ENCODE measurements around the gene ZBTB32.

Gene ZBTB32

DNA sequence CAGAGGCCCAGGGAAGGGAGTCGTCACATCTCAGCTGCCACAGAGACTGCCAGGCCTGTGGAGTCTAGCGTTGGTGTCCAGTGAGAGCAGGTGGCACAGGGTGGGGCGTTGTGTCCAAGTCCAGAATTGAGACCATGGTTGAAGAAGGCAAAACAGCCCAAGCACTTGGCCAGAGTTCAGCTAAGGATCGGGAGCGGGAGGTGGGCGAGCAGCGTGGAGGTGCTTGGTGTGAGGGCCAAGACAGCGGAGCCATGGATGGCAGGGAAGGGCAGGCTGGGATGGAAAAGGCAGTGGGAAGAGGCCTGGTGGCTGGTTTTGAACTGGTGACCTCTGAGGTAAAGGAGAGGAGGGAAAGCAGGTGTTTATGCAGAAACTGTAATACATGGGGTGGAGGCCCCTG, 29.9 kb downstream of the ZBTB32 start:
- H3K14ac ChIP-seq (ENCODE audit: low read length in 2 of 2) = no peak overlapping the region
- no peak overlapping the region for H3K18ac ChIP-seq (ENCODE audit: low read depth in 1 of 2, low read length in 2 of 2)
- H3K23ac ChIP-seq (ENCODE audit: low read length in 2 of 2) = no peak overlapping the region
- H3K9ac ChIP-seq (ENCODE audit: low read length) = peak overlapping the region; percentile 33
- H3K4me2 ChIP-seq (ENCODE audit: low read length, poor library complexity, severe bottlenecking) = no peak overlapping the region
- no peak overlapping the region for H4K91ac ChIP-seq (ENCODE audit: low read length)
- no peak overlapping the region for H3K27ac ChIP-seq (ENCODE audit: low read length, poor library complexity, severe bottlenecking)
- peaks cover 54% of the 10 kb centered on the region for H3K79me1 ChIP-seq (replicated peaks; ENCODE audit: low read length, poor library complexity, severe bottlenecking)
- H2BK120ac ChIP-seq (ENCODE audit: low read depth, low read length) = no peak overlapping the region
- no peak overlapping the region for H2BK15ac ChIP-seq (ENCODE audit: low read depth, poor library complexity, severe bottlenecking)
- H3K27me3 ChIP-seq (ENCODE audit: control insufficient read depth in 1 of 2, insufficient read depth in 1 of 2, low read length in 2 of 2) = no peaks in the 10 kb centered on the region
- H3K4ac ChIP-seq (ENCODE audit: low read depth in 1 of 2, low read length in 2 of 2) = no peak overlapping the region
- H2AFZ ChIP-seq (ENCODE audit: low read depth, low read length) = no peak overlapping the region
- 97% methylated on average over 8 of the region's 8 CpGs for WGBS
- no peak overlapping the region for H2AK5ac ChIP-seq (ENCODE audit: low read length, severe bottlenecking)
- no peaks in the 10 kb centered on the region for H3K9me3 ChIP-seq (ENCODE audit: control insufficient read depth, low read length)
- peak overlapping the region; percentile 35 for H4K8ac ChIP-seq (ENCODE audit: low read length)
- DNase-seq = no peak
- H2BK5ac ChIP-seq (ENCODE audit: low read depth, low read length, poor library complexity, severe bottlenecking) = no peak overlapping the region
- H2BK12ac ChIP-seq (ENCODE audit: low read length in 2 of 2) = no peak overlapping the region
- no peak overlapping the region for H3K4me3 ChIP-seq (ENCODE audit: insufficient read depth in 1 of 2, low read depth in 1 of 2, low read length in 2 of 2)
- peaks cover 2% of the 10 kb centered on the region for H3K4me1 ChIP-seq (ENCODE audit: control insufficient read depth, insufficient read depth, low read depth, low read length)
- peaks cover 88 to 98% of the 10 kb centered on the region in 2 experiments for H3K36me3 ChIP-seq (ENCODE audit: control insufficient read depth in 1 of 2, insufficient read depth in 2 of 2, low read depth in 1 of 2, low read length in 2 of 2)

DNA sequence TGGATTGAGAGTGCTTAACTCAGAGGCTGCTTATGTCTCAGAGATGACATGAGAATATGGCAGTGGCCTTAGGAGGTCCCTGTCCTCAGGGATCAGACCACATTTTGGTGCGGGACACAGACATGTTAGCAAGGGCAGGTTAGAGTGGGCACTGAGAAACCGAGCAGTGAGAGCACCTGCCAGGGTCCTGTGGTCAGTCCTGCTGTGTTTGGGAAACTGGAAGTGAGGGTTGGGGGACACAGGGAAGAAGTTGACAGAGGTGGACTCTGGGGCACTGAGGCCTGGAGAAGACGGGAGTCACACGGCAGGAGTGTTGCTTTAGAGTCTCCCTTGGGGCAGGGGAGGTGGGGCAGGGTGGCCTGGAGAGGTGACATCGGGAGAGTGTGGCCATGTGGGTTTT, 30.5 kb downstream of the ZBTB32 start:
- Histone ChIP-seq H3K36me3 (ENCODE audit: control insufficient read depth in 1 of 2, insufficient read depth in 2 of 2, low read depth in 1 of 2, low read length in 2 of 2) (peaks cover 82 to 97% of the 10 kb centered on the region in 2 experiments), H3K18ac (ENCODE audit: low read depth in 1 of 2, low read length in 2 of 2) (no peak overlapping the region), H3K27me3 (ENCODE audit: control insufficient read depth in 1 of 2, insufficient read depth in 1 of 2, low read length in 2 of 2) (no peaks in the 10 kb centered on the region), H3K4ac (ENCODE audit: low read depth in 1 of 2, low read length in 2 of 2) (no peak overlapping the region), H4K8ac (ENCODE audit: low read length) (no peak overlapping the region), H3K79me1 (replicated peaks; ENCODE audit: low read length, poor library complexity, severe bottlenecking) (peaks cover 49% of the 10 kb centered on the region), H2BK5ac (ENCODE audit: low read depth, low read length, poor library complexity, severe bottlenecking) (no peak overlapping the region), H2BK12ac (ENCODE audit: low read length in 2 of 2) (no peak overlapping the region), H2BK15ac (ENCODE audit: low read depth, poor library complexity, severe bottlenecking) (no peak overlapping the region), H3K9me3 (ENCODE audit: control insufficient read depth, low read length) (no peaks in the 10 kb centered on the region), H3K23ac (ENCODE audit: low read length in 2 of 2) (no peak overlapping the region), H3K4me3 (ENCODE audit: insufficient read depth in 1 of 2, low read depth in 1 of 2, low read length in 2 of 2) (no peak overlapping the region), H2AFZ (ENCODE audit: low read depth, low read length) (no peak overlapping the region), H4K91ac (ENCODE audit: low read length) (no peak overlapping the region), H3K27ac (ENCODE audit: low read length, poor library complexity, severe bottlenecking) (no peak overlapping the region), H3K4me2 (ENCODE audit: low read length, poor library complexity, severe bottlenecking) (no peak overlapping the region), H3K4me1 (ENCODE audit: control insufficient read depth, insufficient read depth, low read depth, low read length) (peaks cover 5% of the 10 kb centered on the region), H2BK120ac (ENCODE audit: low read depth, low read length) (no peak overlapping the region), H3K14ac (ENCODE audit: low read length in 2 of 2) (no peak overlapping the region), H2AK5ac (ENCODE audit: low read length, severe bottlenecking) (no peak overlapping the region), H3K9ac (ENCODE audit: low read length) (no peak overlapping the region)
- 97% methylated on average over 2 of the region's 5 CpGs for WGBS
- DNase-seq = no peak

DNA sequence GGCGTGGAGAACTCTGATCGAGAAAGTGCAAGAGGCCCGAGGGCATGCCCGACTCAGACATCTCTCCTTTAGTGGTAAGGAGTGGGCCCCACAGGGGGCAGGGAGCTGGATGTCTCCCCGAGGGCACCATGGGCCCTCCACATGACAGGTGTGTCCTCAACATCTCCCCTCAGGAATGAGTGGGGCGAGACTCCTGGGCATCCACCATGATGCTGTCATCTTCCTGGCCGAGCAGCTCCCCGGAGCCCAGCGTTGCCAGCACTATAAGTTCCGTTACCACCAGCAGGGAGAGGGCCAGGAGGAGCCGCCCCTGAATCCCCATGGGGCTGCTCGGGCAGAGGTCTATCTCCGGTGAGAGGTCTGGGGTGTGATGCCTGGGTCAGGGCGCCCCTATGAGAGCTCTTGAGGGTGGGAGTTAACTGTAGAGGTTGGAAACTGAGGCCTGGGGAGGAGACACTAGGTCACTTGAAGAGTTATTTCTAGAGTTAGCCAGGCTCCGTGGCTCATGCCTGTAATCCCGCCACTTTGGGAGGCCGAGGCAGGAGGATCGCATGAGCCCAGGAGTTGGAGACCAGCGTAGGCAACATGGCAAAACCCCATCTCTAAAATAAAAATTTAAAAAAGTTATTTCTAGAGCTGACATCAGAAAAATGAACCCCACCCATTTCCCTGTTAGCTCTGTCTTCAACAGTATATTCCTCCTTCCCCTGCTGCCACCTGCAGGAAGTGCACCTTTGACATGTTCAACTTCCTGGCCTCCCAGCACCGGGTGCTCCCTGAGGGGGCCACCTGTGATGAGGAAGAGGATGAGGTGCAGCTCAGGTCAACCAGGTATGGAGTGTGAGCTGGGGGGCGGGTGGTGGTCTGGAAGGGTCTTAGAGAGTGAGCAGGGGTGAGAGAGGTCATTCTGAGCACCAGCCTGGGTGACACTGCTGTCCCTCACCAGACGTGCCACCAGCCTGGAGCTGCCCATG, 32.8 kb downstream of the ZBTB32 start:
- Histone ChIP-seq H3K9ac (ENCODE audit: low read length) (no peak overlapping the region), H2AFZ (ENCODE audit: low read depth, low read length) (no peak overlapping the region), H3K27ac (ENCODE audit: low read length, poor library complexity, severe bottlenecking) (no peak overlapping the region), H3K9me3 (ENCODE audit: control insufficient read depth, low read length) (no peaks in the 10 kb centered on the region), H3K4me1 (ENCODE audit: control insufficient read depth, insufficient read depth, low read depth, low read length) (peaks cover 12% of the 10 kb centered on the region), H3K14ac (ENCODE audit: low read length in 2 of 2) (no peak overlapping the region), H2BK12ac (ENCODE audit: low read length in 2 of 2) (no peak overlapping the region), H3K4me3 (ENCODE audit: insufficient read depth in 1 of 2, low read depth in 1 of 2, low read length in 2 of 2) (no peak overlapping the region), H3K4me2 (ENCODE audit: low read length, poor library complexity, severe bottlenecking) (no peak overlapping the region), H3K36me3 (ENCODE audit: control insufficient read depth in 1 of 2, insufficient read depth in 2 of 2, low read depth in 1 of 2, low read length in 2 of 2) (peaks cover 63 to 76% of the 10 kb centered on the region in 2 experiments), H3K18ac (ENCODE audit: low read depth in 1 of 2, low read length in 2 of 2) (no peak overlapping the region), H2BK5ac (ENCODE audit: low read depth, low read length, poor library complexity, severe bottlenecking) (no peak overlapping the region), H2BK120ac (ENCODE audit: low read depth, low read length) (no peak overlapping the region), H2AK5ac (ENCODE audit: low read length, severe bottlenecking) (no peak overlapping the region), H4K8ac (ENCODE audit: low read length) (no peak overlapping the region), H3K23ac (ENCODE audit: low read length in 2 of 2) (no peak overlapping the region), H3K79me1 (replicated peaks; ENCODE audit: low read length, poor library complexity, severe bottlenecking) (peaks cover 29% of the 10 kb centered on the region), H4K91ac (ENCODE audit: low read length) (no peak overlapping the region), H3K27me3 (ENCODE audit: control insufficient read depth in 1 of 2, insufficient read depth in 1 of 2, low read length in 2 of 2) (no peaks in the 10 kb centered on the region), H3K4ac (ENCODE audit: low read depth in 1 of 2, low read length in 2 of 2) (no peak overlapping the region), H2BK15ac (ENCODE audit: low read depth, poor library complexity, severe bottlenecking) (no peak overlapping the region)
- WGBS = 96% methylated on average over 21 of the region's 22 CpGs
- DNase-seq = no peak

DNA sequence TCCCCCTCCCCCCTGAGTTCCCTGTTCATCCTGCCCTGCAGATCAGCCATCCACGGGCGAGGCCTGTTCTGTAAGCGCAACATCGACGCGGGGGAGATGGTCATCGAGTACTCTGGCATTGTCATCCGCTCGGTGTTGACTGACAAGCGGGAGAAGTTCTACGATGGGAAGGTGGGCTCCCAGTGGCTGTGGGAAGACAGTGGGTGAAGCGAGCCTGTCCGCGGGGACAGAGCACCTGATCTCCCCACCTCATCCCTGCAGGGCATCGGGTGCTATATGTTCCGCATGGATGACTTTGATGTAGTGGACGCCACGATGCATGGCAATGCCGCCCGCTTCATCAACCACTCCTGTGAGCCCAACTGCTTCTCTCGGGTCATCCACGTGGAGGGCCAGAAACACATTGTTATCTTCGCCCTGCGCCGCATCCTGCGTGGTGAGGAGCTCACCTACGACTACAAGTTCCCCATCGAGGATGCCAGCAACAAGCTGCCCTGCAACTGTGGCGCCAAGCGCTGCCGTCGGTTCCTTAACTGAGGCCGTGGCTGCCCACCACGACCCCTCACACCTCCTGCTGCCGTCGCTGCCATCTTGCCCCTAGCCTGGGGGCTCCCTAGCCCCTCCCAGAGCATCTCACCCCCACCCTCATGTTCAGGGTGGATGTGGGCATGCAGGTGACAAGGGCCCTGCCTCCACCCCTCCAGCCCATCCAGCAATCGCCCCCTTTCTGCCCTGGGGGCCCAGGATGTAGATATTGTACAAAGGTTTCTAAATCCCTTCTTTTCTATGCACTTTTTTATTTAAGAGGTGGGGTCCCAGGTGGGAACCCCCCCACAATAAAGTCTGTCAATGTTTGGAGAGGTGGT, 33.9 kb downstream of the ZBTB32 start:
- no peak overlapping the region for H3K4me3 ChIP-seq (ENCODE audit: insufficient read depth in 1 of 2, low read depth in 1 of 2, low read length in 2 of 2)

More for the DNA sequence above, 33.9 kb downstream of the ZBTB32 start:
- no peak for DNase-seq
- Histone ChIP-seq H2BK5ac (ENCODE audit: low read depth, low read length, poor library complexity, severe bottlenecking) (no peak overlapping the region), H2AFZ (ENCODE audit: low read depth, low read length) (no peak overlapping the region), H3K4me1 (ENCODE audit: control insufficient read depth, insufficient read depth, low read depth, low read length) (peaks cover 12% of the 10 kb centered on the region), H4K91ac (ENCODE audit: low read length) (no peak overlapping the region), H3K27ac (ENCODE audit: low read length, poor library complexity, severe bottlenecking) (no peak overlapping the region), H2BK15ac (ENCODE audit: low read depth, poor library complexity, severe bottlenecking) (no peak overlapping the region), H4K8ac (ENCODE audit: low read length) (no peak overlapping the region), H3K9ac (ENCODE audit: low read length) (no peak overlapping the region), H3K36me3 (ENCODE audit: control insufficient read depth in 1 of 2, insufficient read depth in 2 of 2, low read depth in 1 of 2, low read length in 2 of 2) (peaks cover 70 to 72% of the 10 kb centered on the region in 2 experiments), H2BK12ac (ENCODE audit: low read length in 2 of 2) (no peak overlapping the region), H3K79me1 (replicated peaks; ENCODE audit: low read length, poor library complexity, severe bottlenecking) (peaks cover 28% of the 10 kb centered on the region), H3K14ac (ENCODE audit: low read length in 2 of 2) (no peak overlapping the region), H3K27me3 (ENCODE audit: control insufficient read depth in 1 of 2, insufficient read depth in 1 of 2, low read length in 2 of 2) (no peaks in the 10 kb centered on the region), H2BK120ac (ENCODE audit: low read depth, low read length) (no peak overlapping the region), H3K23ac (ENCODE audit: low read length in 2 of 2) (no peak overlapping the region), H3K4ac (ENCODE audit: low read depth in 1 of 2, low read length in 2 of 2) (no peak overlapping the region), H2AK5ac (ENCODE audit: low read length, severe bottlenecking) (no peak overlapping the region), H3K9me3 (ENCODE audit: control insufficient read depth, low read length) (no peaks in the 10 kb centered on the region), H3K18ac (ENCODE audit: low read depth in 1 of 2, low read length in 2 of 2) (no peak overlapping the region), H3K4me2 (ENCODE audit: low read length, poor library complexity, severe bottlenecking) (no peak overlapping the region)
- 96% methylated on average over 36 of the region's 37 CpGs for WGBS

All from mesenchymal stem cell (in vitro differentiated cells and primary cell).